NCI-H446 treated with DMSO at 0.1 percent for 48 hours (cell line): ENCODE measurements around the gene YWHAG.
"Not testable (repeated sequence)": the region's sequence is repeated elsewhere in the genome, so short reads cannot be mapped to it uniquely, and the experiment has no call there.

ENCODE experiments used
- DNase-seq: peaks from one replicate; lab custom pipeline; 2025; lab: John Stamatoyannopoulos, UW

Gene YWHAG

GRCh38 chr7:76358481-76359110, at the start of gene YWHAG:
TSS of gene YWHAG (minus strand) at chr7:76358991. CDS start at chr7:76358808, 183 bp downstream.
- peak; percentile 30 for DNase-seq

- no peak for DNase-seq
Observed at GRCh38 chr7:76408121-76408560, 49.4 kb upstream of the YWHAG start.

- no peak for DNase-seq
Observed at GRCh38 chr7:76407718-76408117, 48.9 kb upstream of the YWHAG start.

- no peak for DNase-seq
Observed at GRCh38 chr7:76405738-76406137, 46.9 kb upstream of the YWHAG start.

- DNase-seq, result no peak
Observed at GRCh38 chr7:76403780-76404494, 45.1 kb upstream of the YWHAG start.

- not testable (repeated sequence) for DNase-seq
Observed at GRCh38 chr7:76403097-76403496, 44.3 kb upstream of the YWHAG start.

GRCh38 chr7:76400248-76400647, 41.5 kb upstream of the YWHAG start:
- no peak for DNase-seq

GRCh38 chr7:76397409-76398183, 38.8 kb upstream of the YWHAG start:
- no peak for DNase-seq

- DNase-seq, result no peak
Observed at GRCh38 chr7:76396864-76397263, 38.1 kb upstream of the YWHAG start.

- peak; percentile 11 for DNase-seq
Observed at GRCh38 chr7:76395965-76396726, 37.4 kb upstream of the YWHAG start.

GRCh38 chr7:76395605-76395964, 36.8 kb upstream of the YWHAG start:
- DNase-seq, result not testable (repeated sequence)

GRCh38 chr7:76394957-76395356, 36.2 kb upstream of the YWHAG start:
- no peak for DNase-seq

GRCh38 chr7:76393116-76394031, 34.6 kb upstream of the YWHAG start:
- DNase-seq, result peak; percentile 17

- DNase-seq, result no peak
Observed at GRCh38 chr7:76392531-76393115, 33.8 kb upstream of the YWHAG start.

GRCh38 chr7:76390092-76390491, 31.3 kb upstream of the YWHAG start:
- DNase-seq, result no peak

GRCh38 chr7:76387789-76388188, 29.0 kb upstream of the YWHAG start:
- DNase-seq, result not testable (repeated sequence)

- DNase-seq, result no peak
Observed at GRCh38 chr7:76386691-76387260, 28.0 kb upstream of the YWHAG start.

GRCh38 chr7:76383089-76383944, 24.5 kb upstream of the YWHAG start:
- no peak for DNase-seq

GRCh38 chr7:76381814-76382213, 23.0 kb upstream of the YWHAG start:
- no peak for DNase-seq
